Measurements from ENCODE around the gene EMP1.

EMP1 gene

DNA sequence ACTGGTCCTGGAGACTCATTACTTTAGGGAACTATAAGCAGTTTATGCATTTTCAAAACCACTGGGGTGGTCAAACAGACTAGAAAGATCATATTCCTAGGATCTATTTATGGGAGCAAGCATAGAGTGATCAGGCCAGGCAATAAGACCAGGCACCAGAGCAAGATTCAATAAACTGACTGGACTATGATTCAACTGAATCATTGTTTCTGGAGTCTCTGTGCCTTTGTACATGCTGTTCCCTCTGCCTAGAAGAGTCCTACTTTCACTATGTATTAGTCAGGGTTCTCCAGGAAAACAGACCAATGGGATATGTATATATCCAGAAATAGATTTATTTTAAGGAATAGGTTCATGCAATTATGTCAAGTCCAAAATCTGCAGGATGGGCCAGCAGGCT, 55.5 kb downstream of the EMP1 start:
- no peaks in the 10 kb centered on the region for H3K9me3 ChIP-seq (ENCODE audit: severe bottlenecking)
- DNase-seq (ENCODE audit: low spot score) (no peak), ATAC-seq (ENCODE audit: low read depth) (no peak)
- TF ChIP-seq, protein P1, sequence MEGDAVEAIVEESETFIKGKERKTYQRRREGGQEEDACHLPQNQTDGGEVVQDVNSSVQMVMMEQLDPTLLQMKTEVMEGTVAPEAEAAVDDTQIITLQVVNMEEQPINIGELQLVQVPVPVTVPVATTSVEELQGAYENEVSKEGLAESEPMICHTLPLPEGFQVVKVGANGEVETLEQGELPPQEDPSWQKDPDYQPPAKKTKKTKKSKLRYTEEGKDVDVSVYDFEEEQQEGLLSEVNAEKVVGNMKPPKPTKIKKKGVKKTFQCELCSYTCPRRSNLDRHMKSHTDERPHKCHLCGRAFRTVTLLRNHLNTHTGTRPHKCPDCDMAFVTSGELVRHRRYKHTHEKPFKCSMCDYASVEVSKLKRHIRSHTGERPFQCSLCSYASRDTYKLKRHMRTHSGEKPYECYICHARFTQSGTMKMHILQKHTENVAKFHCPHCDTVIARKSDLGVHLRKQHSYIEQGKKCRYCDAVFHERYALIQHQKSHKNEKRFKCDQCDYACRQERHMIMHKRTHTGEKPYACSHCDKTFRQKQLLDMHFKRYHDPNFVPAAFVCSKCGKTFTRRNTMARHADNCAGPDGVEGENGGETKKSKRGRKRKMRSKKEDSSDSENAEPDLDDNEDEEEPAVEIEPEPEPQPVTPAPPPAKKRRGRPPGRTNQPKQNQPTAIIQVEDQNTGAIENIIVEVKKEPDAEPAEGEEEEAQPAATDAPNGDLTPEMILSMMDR (IDR thresholded peaks at IDR 0.05; ENCODE audit: poor library complexity, severe bottlenecking) = no peak
- no peaks in the 10 kb centered on the region for H3K36me3 ChIP-seq (ENCODE audit: low read depth)
- peaks cover 11% of the 10 kb centered on the region for H3K4me1 ChIP-seq (ENCODE audit: insufficient read depth, poor library complexity, severe bottlenecking)
- H3K27ac ChIP-seq (ENCODE audit: poor library complexity, severe bottlenecking) = no peak overlapping the region
- H3K4me3 ChIP-seq (ENCODE audit: severe bottlenecking) = no peak overlapping the region
- no peaks in the 10 kb centered on the region for H3K27me3 ChIP-seq (ENCODE audit: insufficient read depth, poor library complexity, severe bottlenecking)

DNA sequence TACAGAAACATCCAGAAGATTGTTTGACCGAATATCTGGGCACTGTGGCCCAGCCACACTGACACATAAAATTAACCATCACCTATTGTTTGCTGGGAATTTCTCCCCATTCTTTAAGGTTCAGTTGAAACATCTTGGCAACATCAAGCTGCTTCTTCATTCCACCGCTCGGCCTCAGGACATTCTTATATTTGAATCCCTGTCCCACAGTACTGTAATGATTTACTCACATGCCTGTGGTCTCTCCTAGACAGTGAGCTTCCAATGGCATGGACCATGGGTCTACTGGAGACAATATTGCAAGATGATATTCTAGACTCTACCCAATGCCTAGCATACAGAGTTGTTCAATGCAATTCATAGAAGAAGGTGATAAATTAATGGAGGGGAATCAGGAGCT, 56.1 kb downstream of the EMP1 start:
- H3K36me3 ChIP-seq (ENCODE audit: low read depth) = no peaks in the 10 kb centered on the region
- H3K4me3 ChIP-seq (ENCODE audit: severe bottlenecking) = no peak overlapping the region
- no peaks in the 10 kb centered on the region for H3K9me3 ChIP-seq (ENCODE audit: severe bottlenecking)
- no peaks in the 10 kb centered on the region for H3K27me3 ChIP-seq (ENCODE audit: insufficient read depth, poor library complexity, severe bottlenecking)
- DNase-seq (ENCODE audit: low spot score) = no peak
- H3K4me1 ChIP-seq (ENCODE audit: insufficient read depth, poor library complexity, severe bottlenecking) = peaks cover 7% of the 10 kb centered on the region
- TF ChIP-seq, protein P1 (IDR thresholded peaks at IDR 0.05; ENCODE audit: poor library complexity, severe bottlenecking) = no peak
- no peak overlapping the region for H3K27ac ChIP-seq (ENCODE audit: poor library complexity, severe bottlenecking)
- ATAC-seq (ENCODE audit: low read depth) = no peak

DNA sequence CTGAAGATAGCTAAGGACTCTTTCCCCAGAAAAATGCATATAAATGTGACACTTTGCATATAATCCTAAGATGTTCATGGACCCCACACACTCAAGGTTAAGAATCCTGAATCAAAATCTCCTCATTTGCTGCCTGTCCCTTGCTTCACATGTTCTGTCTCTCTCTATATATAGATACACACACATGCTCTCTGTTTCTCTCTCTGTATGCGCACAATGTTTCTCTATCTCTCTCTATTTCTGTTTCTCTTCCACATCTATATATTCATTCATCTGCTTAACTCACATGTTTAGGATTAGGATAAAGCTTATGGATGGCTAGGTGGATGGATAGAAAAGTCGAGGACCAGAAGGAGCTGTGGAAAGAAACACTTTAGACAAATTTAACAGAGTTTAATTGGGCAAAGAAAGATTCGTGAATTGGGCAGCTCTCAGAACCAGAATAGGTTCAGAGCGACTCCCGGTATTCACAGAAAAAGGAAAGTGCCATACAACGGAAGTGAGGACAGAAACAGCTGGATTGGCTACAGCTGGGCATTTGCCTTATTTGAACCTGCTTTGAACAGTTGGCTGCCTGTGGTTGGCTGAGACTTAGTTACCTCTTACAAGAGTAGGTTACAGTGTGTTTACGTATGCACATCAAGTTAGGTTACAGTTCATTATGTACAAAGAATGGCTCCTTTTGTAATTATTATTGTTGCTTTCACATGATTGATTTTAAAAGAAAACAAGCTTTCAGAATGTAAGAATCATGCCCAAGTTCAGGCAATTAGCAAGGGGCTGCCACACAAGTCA, 57.6 kb downstream of the EMP1 start:
- TF ChIP-seq, protein P1 (IDR thresholded peaks at IDR 0.05; ENCODE audit: poor library complexity, severe bottlenecking) = no peak
- Histone ChIP-seq H3K9me3 (ENCODE audit: severe bottlenecking) (no peaks in the 10 kb centered on the region), H3K27me3 (ENCODE audit: insufficient read depth, poor library complexity, severe bottlenecking) (no peaks in the 10 kb centered on the region), H3K36me3 (ENCODE audit: low read depth) (no peaks in the 10 kb centered on the region), H3K4me3 (ENCODE audit: severe bottlenecking) (no peak overlapping the region), H3K4me1 (ENCODE audit: insufficient read depth, poor library complexity, severe bottlenecking) (peaks cover 4% of the 10 kb centered on the region), H3K27ac (ENCODE audit: poor library complexity, severe bottlenecking) (no peak overlapping the region)
- DNase-seq (ENCODE audit: low spot score) (no peak), ATAC-seq (ENCODE audit: low read depth) (no peak)

- no peak overlapping the region for H3K4me3 ChIP-seq (ENCODE audit: severe bottlenecking)
- peak; percentile 99 for ATAC-seq (ENCODE audit: low read depth)
- peak; percentile 66 for DNase-seq (ENCODE audit: low spot score)
- no peaks in the 10 kb centered on the region for H3K9me3 ChIP-seq (ENCODE audit: severe bottlenecking)
- H3K27ac ChIP-seq (ENCODE audit: poor library complexity, severe bottlenecking) = no peak overlapping the region
- no peaks in the 10 kb centered on the region for H3K4me1 ChIP-seq (ENCODE audit: insufficient read depth, poor library complexity, severe bottlenecking)
- TF ChIP-seq, protein P1 (IDR thresholded peaks at IDR 0.05; ENCODE audit: poor library complexity, severe bottlenecking) = peak; percentile 85
- H3K36me3 ChIP-seq (ENCODE audit: low read depth) = no peaks in the 10 kb centered on the region
- H3K27me3 ChIP-seq (ENCODE audit: insufficient read depth, poor library complexity, severe bottlenecking) = no peaks in the 10 kb centered on the region
These were observed 59.5 kb downstream of the EMP1 start for GRCh38 chr12:13255792-13256691.

Measured in RWPE2 (cell line).